Measurements from ENCODE around the gene LMBR1. TPM values are rescaled to one million over a fixed set of nuclear protein-coding genes. Genes with fewer than 3 reads are reported as not detected.

Gene LMBR1
- total and polyA plus RNA-seq, 2 of the 4 experiments (the other 2 are of a cell fraction): 11.9 to 19.9 TPM

DNA sequence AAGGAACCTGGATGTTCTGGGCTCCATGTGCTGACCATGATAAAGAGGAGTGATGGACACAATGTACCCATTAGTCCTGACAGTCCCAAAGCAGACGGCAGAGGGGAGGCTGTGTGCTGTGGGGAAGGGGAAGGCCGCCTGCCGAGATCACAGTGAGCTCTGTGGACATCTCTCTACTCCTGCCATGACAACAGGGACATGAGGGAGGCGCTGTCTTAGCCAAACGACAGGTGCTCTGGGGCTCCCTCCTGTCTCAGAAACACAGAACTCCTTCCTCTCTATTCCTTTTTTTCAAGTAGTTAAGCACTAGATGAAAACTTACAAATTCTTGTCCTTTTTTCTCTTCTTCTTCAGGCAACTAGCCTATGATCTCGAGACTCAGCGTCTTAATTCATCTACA lies 139.4 kb downstream of the LMBR1 start:
- TF ChIP-seq, protein P1, sequence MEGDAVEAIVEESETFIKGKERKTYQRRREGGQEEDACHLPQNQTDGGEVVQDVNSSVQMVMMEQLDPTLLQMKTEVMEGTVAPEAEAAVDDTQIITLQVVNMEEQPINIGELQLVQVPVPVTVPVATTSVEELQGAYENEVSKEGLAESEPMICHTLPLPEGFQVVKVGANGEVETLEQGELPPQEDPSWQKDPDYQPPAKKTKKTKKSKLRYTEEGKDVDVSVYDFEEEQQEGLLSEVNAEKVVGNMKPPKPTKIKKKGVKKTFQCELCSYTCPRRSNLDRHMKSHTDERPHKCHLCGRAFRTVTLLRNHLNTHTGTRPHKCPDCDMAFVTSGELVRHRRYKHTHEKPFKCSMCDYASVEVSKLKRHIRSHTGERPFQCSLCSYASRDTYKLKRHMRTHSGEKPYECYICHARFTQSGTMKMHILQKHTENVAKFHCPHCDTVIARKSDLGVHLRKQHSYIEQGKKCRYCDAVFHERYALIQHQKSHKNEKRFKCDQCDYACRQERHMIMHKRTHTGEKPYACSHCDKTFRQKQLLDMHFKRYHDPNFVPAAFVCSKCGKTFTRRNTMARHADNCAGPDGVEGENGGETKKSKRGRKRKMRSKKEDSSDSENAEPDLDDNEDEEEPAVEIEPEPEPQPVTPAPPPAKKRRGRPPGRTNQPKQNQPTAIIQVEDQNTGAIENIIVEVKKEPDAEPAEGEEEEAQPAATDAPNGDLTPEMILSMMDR (conservative IDR thresholded peaks at IDR 0.05; ENCODE audit: low read depth, low read length): no peak
- TF ChIP-seq RCOR1 (IDR thresholded peaks at IDR 0.05; ENCODE audit: insufficient replicate concordance, low read length) (no peak), POLR2A (IDR thresholded peaks at IDR 0.05; ENCODE audit: low read depth, low read length) (no peak), CEBPB (IDR thresholded peaks at IDR 0.05; ENCODE audit: low read depth, low read length) (no peak), MAFK (IDR thresholded peaks at IDR 0.05; ENCODE audit: low read depth, low read length) (no peak), MAZ (IDR thresholded peaks at IDR 0.05; ENCODE audit: borderline replicate concordance, low read depth, low read length) (no peak), MXI1 (IDR thresholded peaks at IDR 0.05; ENCODE audit: borderline replicate concordance, low read depth, low read length) (no peak), FOS (IDR thresholded peaks at IDR 0.05; ENCODE audit: low read depth, low read length) (no peak)
- TF ChIP-seq, protein P2, sequence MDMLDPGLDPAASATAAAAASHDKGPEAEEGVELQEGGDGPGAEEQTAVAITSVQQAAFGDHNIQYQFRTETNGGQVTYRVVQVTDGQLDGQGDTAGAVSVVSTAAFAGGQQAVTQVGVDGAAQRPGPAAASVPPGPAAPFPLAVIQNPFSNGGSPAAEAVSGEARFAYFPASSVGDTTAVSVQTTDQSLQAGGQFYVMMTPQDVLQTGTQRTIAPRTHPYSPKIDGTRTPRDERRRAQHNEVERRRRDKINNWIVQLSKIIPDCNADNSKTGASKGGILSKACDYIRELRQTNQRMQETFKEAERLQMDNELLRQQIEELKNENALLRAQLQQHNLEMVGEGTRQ (IDR thresholded peaks at IDR 0.05; ENCODE audit: low read depth, low read length): no peak
- no peak for ATAC-seq (ENCODE audit: low read depth)
- BruUV-seq (replicated peaks): no TSS peak

More for the DNA sequence above, 139.4 kb downstream of the LMBR1 start:
- DNase-seq: no peak
- Histone ChIP-seq H3K27me3 (ENCODE audit: control insufficient read depth, insufficient read depth, low read length) (no peaks in the 10 kb centered on the region), H3K4me2 (ENCODE audit: low read depth, low read length) (no peak overlapping the region), H3K18ac (ENCODE audit: low read depth, low read length) (peak overlapping the region; percentile 16; the same call in 1 of the 2 replicates), H3K9me1 (ENCODE audit: insufficient read depth, low read length) (peaks cover 7% of the 10 kb centered on the region), H2AFZ (replicated peaks; ENCODE audit: low read length, poor library complexity) (no peak overlapping the region), H2BK5ac (ENCODE audit: low read depth, low read length, poor library complexity, severe bottlenecking) (peak overlapping the region; percentile 21), H4K8ac (ENCODE audit: low read depth in 2 of 2, low read length in 2 of 2) (no peak overlapping the region; a peak in 1 of 4 replicates), H3K36me3 (ENCODE audit: control insufficient read depth, insufficient read depth, low read length) (no peaks in the 10 kb centered on the region), H2AK5ac (ENCODE audit: low read depth, low read length) (peak overlapping the region; percentile 66), H4K5ac (ENCODE audit: low read depth, low read length) (peak overlapping the region; percentile 44; the same call in 1 of the 2 replicates), H4K91ac (ENCODE audit: insufficient read depth, low read depth, low read length) (no peak overlapping the region; the same call in 1 of the 2 replicates), H3K56ac (ENCODE audit: extremely low read depth, insufficient read depth, low read length) (no peak overlapping the region), H3K4me1 (ENCODE audit: control insufficient read depth, insufficient read depth, low read length) (peaks cover 22% of the 10 kb centered on the region), H3K9ac (ENCODE audit: low read depth, low read length) (no peak overlapping the region), H2BK120ac (ENCODE audit: low read depth, low read length) (peak overlapping the region; percentile 23; the same call in 1 of the 2 replicates), H2BK15ac (ENCODE audit: low read depth, low read length) (peak overlapping the region; percentile 8; the same call in 1 of the 3 replicates), H3K4me3 (ENCODE audit: insufficient read depth, low read depth, low read length) (no peak overlapping the region), H3K14ac (replicated peaks; ENCODE audit: low read depth, low read length) (no peak overlapping the region), H3K4ac (ENCODE audit: low read depth, low read length) (peak overlapping the region; percentile 84; the same call in 1 of the 2 replicates), H2BK20ac (ENCODE audit: low read depth, low read length) (peak overlapping the region; percentile 71; the same call in 1 of the 2 replicates), H4K20me1 (ENCODE audit: insufficient read depth, low read length) (no peaks in the 10 kb centered on the region), H2AK9ac (replicated peaks; ENCODE audit: low read depth, low read length, poor library complexity) (no peak overlapping the region), H3K9me3 (ENCODE audit: control insufficient read depth, insufficient read depth, low read length) (no peaks in the 10 kb centered on the region), H3K23ac (ENCODE audit: low read depth, low read length) (no peak overlapping the region), H3K79me1 (ENCODE audit: low read depth in 1 of 2, low read length in 2 of 2) (peaks cover 0 to 8% of the 10 kb centered on the region in 2 experiments; a peak in 2 of 4 replicates), H3K27ac (ENCODE audit: insufficient read depth, low read length) (no peak overlapping the region)
- in situ Hi-C loops (cut with MboI; ENCODE audit: low sequenced_read_pairs) (no loop called here), intact Hi-C loops (cut with micrococcal nuclease) (loop anchor here (2.0 to 10.0 kb wide), 2 partner anchors 113 to 279 kb away; partner anchors contain the start of gene RNF32), dilution Hi-C loops (cut with HindIII; ENCODE audit: low sequenced_read_pairs, unreplicated experiment) (no loop called here)
- no CpG with 5 or more reads among the region's 7 CpGs for WGBS, 2 experiments (ENCODE audit: extremely low coverage in 2 of 2, insufficient read length in 1 of 2)
- ChIA-PET CTCF (interaction anchor here (1.5 to 2.3 kb wide), 2 partner anchors 17 to 24 kb away, joined by 3 to 8 read pairs; no protein-coding TSS in a partner anchor), POLR2A (ENCODE audit: unreplicated experiment) (no interaction called here)

Data from IMR-90 (cell line).